Skeletal muscle tissue (tissue), 4 donors: ENCODE results near the gene ADAMTS17. TPM values are rescaled to one million over a fixed set of nuclear protein-coding genes. Genes with fewer than 3 reads are reported as not detected.
A peak's percentile ranks its signal among the peaks of the same experiment; 100 is the strongest.

Experiments
- H3K27ac ChIP-seq: one replicate; pipeline ENCODE4 v1.7.0; 2013; ENCODE audit warnings: mild to moderate bottlenecking, low read depth, low read length, inconsistent platforms
- H3K27me3 ChIP-seq, 3 donors: one replicate each; pipeline ENCODE4 v1.7.0; 2013; ENCODE audit warnings: low read length in 3 of 3; ENCODE audit not compliant: control insufficient read depth in 3 of 3, insufficient read depth in 3 of 3
- H3K36me3 ChIP-seq, 3 donors: one replicate each; pipeline ENCODE4 v1.7.0; 2013; ENCODE audit warnings: low read length in 3 of 3; ENCODE audit not compliant: control insufficient read depth in 3 of 3, insufficient read depth in 3 of 3
- H3K4me1 ChIP-seq, 3 donors: one replicate each; pipeline ENCODE4 v1.7.0; 2013; ENCODE audit warnings: low read length in 3 of 3, mild to moderate bottlenecking in 3 of 3; ENCODE audit not compliant: control insufficient read depth in 3 of 3, insufficient read depth in 3 of 3
- H3K4me3 ChIP-seq, 3 donors: one replicate each; pipeline ENCODE4 v1.7.0; 2013; ENCODE audit warnings: low read length in 3 of 3
- H3K9ac ChIP-seq, 3 donors: one replicate each; pipeline ENCODE4 v1.7.0; 2013; ENCODE audit warnings: low read length in 3 of 3, mild to moderate bottlenecking in 3 of 3, moderate library complexity in 2 of 3, low read depth in 1 of 3
- H3K9me3 ChIP-seq, 3 donors: one replicate each; pipeline ENCODE4 v1.7.0; 2013; ENCODE audit warnings: low read length in 3 of 3; ENCODE audit not compliant: control insufficient read depth in 3 of 3
- total RNA-seq: library from RNA; depleted of rRNA; stranded (reverse); fragments of >200 nt; gene quantifications from one replicate; pipeline ENCODE4 v1.2.3, GENCODE V29; 2014
- donor health status: Osteomylitis.

Gene ADAMTS17
- total RNA-seq, 1 donor from 2014 or later = 5.7 TPM

DNA sequence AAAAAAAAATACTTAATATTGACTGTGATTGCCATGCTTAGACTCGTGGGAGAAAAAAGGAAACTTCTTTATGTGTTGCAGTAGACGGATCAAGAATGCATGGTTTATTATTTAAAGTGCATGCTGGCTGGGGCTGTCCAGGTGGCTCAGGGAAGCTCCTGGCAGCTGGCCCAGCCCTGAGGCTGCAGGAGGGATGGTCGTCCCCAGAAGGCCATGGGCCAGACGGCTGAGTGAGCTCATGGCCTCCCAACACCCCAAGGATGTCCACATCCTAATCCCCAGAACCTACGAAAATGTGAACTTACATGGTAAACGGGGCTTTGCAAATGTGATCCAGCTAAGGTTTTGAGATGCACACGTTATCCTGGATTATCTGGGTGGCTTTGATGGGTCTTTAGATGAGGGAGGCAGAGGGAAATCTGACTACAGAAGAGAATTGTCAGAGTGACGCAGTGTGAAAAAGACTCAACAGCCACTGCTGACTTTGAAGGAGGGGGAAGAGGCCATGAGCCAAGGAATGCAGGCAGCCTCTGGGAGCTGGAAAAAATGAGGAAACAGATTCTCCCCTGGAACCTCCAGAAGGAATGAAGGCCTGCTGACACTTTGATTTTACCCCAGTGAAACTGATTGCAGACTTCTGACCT, 29.8 kb downstream of the ADAMTS17 start:
- Histone ChIP-seq H3K27ac (peak overlapping the region; percentile 38), H3K4me3 (no peak overlapping the region), H3K36me3 (peaks cover 0 to 19% (median 0%) of the 10 kb centered on the region in 3 donors), H3K9me3 (no peaks in the 10 kb centered on the region), H3K27me3 (peaks cover 0 to 4% (median 0%) of the 10 kb centered on the region in 3 donors), H3K4me1 (peaks cover 15 to 26% (median 19%) of the 10 kb centered on the region in 3 donors), H3K9ac (no peak overlapping the region)

DNA sequence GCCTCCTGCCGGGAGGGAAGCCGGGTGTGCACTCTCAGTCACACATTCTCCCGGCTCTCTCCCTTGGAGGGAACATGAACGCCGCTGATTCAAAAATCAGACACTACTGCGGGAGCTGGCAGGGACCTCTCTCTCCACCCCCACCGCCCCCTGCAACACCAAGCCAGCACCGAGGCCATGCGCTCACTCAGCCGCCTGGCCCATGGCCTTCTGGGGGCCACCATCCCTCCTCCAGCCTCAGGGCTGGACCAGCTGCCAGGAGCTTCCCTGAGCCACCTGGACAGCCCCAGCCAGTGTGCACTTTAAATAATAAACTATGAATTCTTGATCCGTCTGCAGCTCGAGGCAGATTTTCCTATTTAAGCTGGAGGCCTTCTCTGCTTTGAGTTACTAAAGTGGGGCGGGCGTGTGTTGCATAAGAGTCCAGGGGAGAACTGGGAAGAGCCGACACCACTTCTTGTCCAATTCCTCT, 30.6 kb downstream of the ADAMTS17 start:
- Histone ChIP-seq H3K9ac (no peak overlapping the region), H3K36me3 (peaks cover 0 to 25% (median 0%) of the 10 kb centered on the region in 3 donors), H3K27me3 (peaks cover 0 to 4% (median 0%) of the 10 kb centered on the region in 3 donors), H3K4me3 (peak overlapping the region in 1 of 3 donors; percentile 23), H3K9me3 (no peaks in the 10 kb centered on the region), H3K27ac (peak overlapping the region; percentile 30), H3K4me1 (peaks cover 19 to 26% (median 20%) of the 10 kb centered on the region in 3 donors)

- peak overlapping the region; percentile 30 for H3K27ac ChIP-seq
- H3K4me1 ChIP-seq = peaks cover 19 to 26% (median 20%) of the 10 kb centered on the region in 3 donors
- no peaks in the 10 kb centered on the region for H3K9me3 ChIP-seq
- peaks cover 0 to 24% (median 0%) of the 10 kb centered on the region in 3 donors for H3K36me3 ChIP-seq
- H3K4me3 ChIP-seq = peak overlapping the region in 1 of 3 donors; percentile 23
- no peak overlapping the region for H3K9ac ChIP-seq
- peaks cover 0 to 4% (median 0%) of the 10 kb centered on the region in 3 donors for H3K27me3 ChIP-seq
These were observed 31.1 kb downstream of the ADAMTS17 start for GRCh38 chr15:100310513-100311153.

DNA sequence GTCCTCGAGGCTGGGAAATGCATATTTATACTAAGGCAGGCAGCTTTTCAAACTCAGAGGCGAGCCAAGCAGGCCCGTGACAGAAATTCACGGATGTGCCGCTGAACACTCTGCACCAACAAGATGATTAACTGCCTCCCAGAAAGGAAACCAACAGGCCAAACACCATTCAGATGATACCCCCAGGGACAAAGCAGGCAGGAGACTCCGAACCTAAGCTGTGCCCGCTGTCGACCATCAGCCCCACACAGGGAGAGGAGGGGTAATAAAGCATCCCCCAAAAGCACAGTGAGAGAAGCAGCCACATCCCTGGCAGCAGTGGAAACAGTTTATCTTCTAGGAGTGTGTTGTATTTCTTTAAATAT, 31.8 kb downstream of the ADAMTS17 start:
- Histone ChIP-seq H3K4me1 (peaks cover 19 to 26% (median 20%) of the 10 kb centered on the region in 3 donors), H3K27ac (no peak overlapping the region), H3K36me3 (peaks cover 0 to 26% (median 0%) of the 10 kb centered on the region in 3 donors), H3K4me3 (no peak overlapping the region), H3K9ac (no peak overlapping the region), H3K9me3 (no peaks in the 10 kb centered on the region), H3K27me3 (peaks cover 0 to 4% (median 0%) of the 10 kb centered on the region in 3 donors)

GRCh38 chr15:100309109-100310040, 32.4 kb downstream of the ADAMTS17 start:
- Histone ChIP-seq H3K27me3 (peaks cover 0 to 4% (median 0%) of the 10 kb centered on the region in 3 donors), H3K9me3 (no peaks in the 10 kb centered on the region), H3K4me3 (no peak overlapping the region), H3K4me1 (peaks cover 19 to 26% (median 20%) of the 10 kb centered on the region in 3 donors), H3K36me3 (peaks cover 0 to 21% (median 0%) of the 10 kb centered on the region in 3 donors), H3K9ac (no peak overlapping the region), H3K27ac (peak overlapping the region; percentile 42)

GRCh38 chr15:100308608-100309007, 33.2 kb downstream of the ADAMTS17 start:
- H3K4me1 ChIP-seq = peaks cover 19 to 26% (median 20%) of the 10 kb centered on the region in 3 donors
- H3K27me3 ChIP-seq = peaks cover 0 to 4% (median 0%) of the 10 kb centered on the region in 3 donors
- H3K9me3 ChIP-seq = no peaks in the 10 kb centered on the region
- H3K9ac ChIP-seq = no peak overlapping the region
- peak overlapping the region; percentile 42 for H3K27ac ChIP-seq
- peak overlapping the region in 1 of 3 donors; percentile 41 for H3K4me3 ChIP-seq
- peaks cover 0 to 21% (median 0%) of the 10 kb centered on the region in 3 donors for H3K36me3 ChIP-seq

GRCh38 chr15:100308213-100308600, 33.6 kb downstream of the ADAMTS17 start:
- Histone ChIP-seq H3K9ac (no peak overlapping the region), H3K27me3 (peaks cover 0 to 4% (median 0%) of the 10 kb centered on the region in 3 donors), H3K36me3 (peaks cover 0 to 18% (median 0%) of the 10 kb centered on the region in 3 donors), H3K4me3 (no peak overlapping the region), H3K27ac (no peak overlapping the region), H3K9me3 (no peaks in the 10 kb centered on the region), H3K4me1 (peaks cover 19 to 26% (median 20%) of the 10 kb centered on the region in 3 donors)

DNA sequence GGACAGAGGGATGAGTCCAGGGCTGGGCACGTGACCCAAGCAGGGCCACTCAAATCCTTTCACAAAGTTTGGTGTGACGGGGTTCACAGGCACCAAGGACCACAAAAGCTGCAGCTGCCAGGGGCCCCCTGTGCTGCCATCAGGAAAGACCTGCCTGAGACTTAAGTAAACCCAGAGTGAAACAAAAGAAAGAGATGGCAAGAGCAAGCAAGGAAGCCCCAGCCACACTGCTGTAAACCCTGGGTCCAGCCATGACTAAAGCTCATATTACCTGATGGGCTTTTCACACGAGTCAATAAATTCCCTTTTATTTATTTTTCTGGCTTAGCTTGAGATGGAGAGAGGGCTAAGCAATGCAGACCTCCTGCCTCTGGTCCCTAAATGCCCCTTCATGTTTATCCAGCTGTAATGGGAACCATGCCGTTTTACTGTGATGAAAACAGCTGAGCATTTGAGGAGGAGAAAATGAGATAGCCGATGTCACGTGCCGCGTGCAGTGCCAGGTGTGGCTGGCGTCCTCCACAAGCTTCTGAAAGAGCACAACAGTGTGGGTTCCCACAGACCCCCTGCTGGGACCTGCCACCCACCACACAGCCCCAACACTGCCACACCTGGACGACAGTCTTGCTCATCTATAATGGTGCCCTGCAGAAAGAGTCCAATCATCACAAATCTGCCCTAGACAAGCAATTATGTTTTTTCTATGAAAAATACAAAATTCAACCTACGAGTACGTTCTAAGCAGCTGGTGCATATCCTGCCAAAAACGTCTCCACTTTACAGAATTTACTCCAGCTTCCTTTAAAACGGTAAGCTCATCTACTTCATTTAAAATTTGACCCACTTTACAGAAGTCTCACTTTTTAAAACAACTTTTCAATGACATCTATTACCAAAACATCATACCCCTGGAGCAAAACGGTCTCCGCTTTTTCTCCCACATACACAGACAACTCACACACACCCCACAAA, 34.2 kb downstream of the ADAMTS17 start:
- no peak overlapping the region for H3K4me3 ChIP-seq
- H3K27me3 ChIP-seq = peaks cover 0 to 4% (median 0%) of the 10 kb centered on the region in 3 donors
- peak overlapping the region in 1 of 3 donors; percentile 19 for H3K9ac ChIP-seq
- peaks cover 19 to 26% (median 20%) of the 10 kb centered on the region in 3 donors for H3K4me1 ChIP-seq
- no peaks in the 10 kb centered on the region for H3K9me3 ChIP-seq
- H3K36me3 ChIP-seq = peaks cover 0 to 20% (median 0%) of the 10 kb centered on the region in 3 donors
- H3K27ac ChIP-seq = peak overlapping the region; percentile 38
